DMS53 treated with DMSO at 0.1 percent for 48 hours (cell line): Measurements from ENCODE around the gene FCSK.

Experiments used
- DNase-seq: peaks from one replicate; lab custom pipeline; 2025; ENCODE audit not compliant: unreplicated experiment; lab: John Stamatoyannopoulos, UW

The FCSK gene

GRCh38 chr16:70453117-70453891, 1.1 kb upstream of the FCSK start:
- DNase-seq, result no peak

- no peak for DNase-seq
Observed at GRCh38 chr16:70453892-70454221, 538 bp upstream of the FCSK start.

- no peak for DNase-seq
Observed at GRCh38 chr16:70455910-70456309, 1.5 kb downstream of the FCSK start.

DNA sequence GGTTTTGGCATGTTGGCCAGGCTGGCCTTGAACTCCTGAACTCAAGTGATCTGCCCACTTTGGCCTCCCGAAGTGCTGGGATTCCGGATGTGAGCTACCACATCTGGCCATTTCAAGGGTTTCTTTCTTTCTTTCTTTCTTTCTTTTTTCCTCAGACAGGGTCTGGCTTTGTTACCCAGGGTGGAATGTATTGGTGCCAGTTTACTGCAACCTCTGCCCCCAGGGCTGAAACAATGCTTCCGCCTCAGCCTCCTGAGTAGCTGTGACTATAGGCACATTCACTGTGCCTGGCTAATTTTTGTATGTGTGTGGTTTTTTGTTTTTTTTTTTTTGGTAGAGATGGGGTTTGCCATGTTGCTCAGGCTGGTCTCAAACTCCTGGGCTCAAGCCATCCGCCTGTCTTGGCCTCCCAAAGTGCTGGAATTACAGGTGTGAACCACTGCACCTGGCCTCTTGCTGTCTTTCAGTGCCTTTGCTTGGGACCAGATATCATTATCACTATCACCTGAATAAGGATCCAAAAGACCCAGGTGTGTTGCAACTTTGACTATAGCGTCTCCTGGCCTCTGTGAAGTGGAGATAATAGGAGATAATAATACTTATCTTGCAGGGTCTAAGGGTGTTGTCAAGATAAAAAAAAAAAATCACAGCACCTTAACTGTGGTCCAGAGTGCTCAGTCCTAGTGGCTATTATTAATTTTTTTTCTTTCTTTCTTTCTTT, 3.2 kb downstream of the FCSK start:
- DNase-seq, result no peak

GRCh38 chr16:70460737-70461261, 6.4 kb downstream of the FCSK start:
- DNase-seq, result no peak

GRCh38 chr16:70463235-70463634, 8.8 kb downstream of the FCSK start:
- DNase-seq, result no peak

DNA sequence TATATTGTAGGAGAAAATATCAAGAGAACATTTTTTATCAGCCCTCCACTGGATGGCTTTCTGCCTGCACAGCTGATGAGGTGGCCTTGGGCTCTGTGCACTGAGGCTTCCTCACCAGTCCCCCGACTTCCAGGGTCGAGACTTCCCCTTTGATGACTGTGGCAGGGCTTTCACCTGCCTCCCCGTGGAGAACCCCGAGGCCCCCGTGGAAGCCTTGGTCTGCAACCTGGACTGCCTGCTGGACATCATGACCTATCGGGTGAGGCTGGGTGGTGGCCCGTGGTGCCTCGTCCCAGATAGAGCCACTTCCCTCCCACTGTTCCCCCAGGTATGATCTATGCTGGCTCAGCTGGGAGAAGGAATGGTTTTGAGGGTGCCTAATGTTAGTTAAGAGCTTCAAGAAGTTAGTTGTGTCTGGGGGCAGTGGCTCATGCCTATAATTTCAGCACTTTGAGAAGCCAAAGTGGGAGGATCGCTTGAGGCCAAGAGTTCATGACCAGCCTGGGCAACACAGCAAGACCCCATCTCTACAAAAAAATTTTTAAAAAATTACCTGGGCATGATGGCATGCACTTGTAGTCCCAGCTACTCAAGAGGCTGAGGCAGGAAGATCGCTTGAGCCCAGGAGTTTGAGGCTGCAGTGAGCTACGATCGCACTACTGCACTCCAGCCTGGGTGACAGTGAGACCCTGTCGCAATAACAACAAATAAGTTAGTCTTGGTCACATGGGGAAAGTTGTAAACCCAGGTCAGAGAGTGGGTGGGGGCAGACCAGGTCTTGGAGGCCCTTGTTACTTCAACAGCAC, 11.8 kb downstream of the FCSK start:
- no peak for DNase-seq

DNA sequence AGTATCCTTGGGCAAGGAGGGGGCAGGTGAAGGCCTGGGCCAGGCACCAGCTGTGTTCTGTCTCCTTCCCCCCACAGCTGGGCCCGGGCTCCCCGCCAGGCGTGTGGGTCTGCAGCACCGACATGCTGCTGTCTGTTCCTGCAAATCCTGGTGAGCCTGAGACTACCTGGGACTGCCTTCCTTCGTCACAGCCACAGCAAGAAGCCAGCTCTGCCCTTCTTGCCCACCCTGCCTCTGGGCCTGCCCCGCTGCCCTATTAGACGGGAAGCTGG, 12.3 kb downstream of the FCSK start:
- DNase-seq, result no peak

DNA sequence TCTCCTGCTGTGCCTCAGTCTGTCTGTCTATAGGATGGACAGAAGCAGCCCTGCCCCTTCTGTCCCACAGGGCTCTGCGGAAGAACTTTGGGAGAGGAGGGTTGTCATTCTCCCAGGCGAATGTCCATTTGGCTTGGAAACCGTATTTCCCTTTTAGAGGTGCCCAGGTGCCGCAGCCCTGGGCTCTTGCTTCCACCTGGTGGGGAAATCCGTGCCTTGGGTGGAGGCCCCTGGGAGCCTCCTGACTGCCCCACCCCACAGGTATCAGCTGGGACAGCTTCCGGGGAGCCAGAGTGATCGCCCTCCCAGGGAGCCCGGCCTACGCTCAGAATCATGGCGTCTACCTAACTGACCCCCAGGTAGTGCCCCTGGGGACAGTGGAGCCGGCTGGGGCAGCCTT, 12.7 kb downstream of the FCSK start:
- no peak for DNase-seq

GRCh38 chr16:70467608-70468007, 13.2 kb downstream of the FCSK start:
- DNase-seq, result no peak

DNA sequence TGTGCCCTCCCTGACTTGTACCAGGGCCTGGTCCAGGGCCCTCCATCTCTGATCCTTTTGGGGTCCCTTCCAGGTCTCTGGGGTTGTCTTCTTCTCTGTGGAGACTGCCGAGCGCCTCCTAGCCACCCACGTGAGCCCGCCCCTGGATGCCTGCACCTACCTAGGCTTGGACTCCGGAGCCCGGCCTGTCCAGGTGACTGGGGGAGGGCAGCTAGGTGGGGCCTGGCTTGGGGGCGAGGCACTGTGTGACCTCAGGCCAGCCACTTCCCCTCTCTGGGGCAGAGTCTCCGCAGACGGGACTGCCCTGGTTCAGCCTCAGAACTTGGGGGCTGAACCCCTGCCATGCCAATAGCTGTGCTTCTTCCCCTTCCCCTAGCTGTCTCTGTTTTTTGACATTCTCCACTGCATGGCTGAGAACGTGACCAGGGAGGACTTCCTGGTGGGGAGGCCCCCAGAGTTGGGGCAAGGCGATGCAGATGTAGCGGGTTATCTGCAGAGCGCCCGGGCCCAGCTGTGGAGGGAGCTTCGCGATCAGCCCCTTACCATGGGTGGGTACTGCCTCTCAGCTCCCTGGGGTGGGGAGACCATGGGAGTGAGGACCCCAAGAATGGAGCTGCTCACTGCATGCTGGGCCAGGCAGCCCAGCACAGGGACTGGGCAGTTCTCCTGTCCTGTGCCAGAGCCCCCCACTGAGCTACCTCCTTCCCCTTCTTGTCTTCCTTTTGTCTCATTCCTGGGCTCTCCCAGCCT, 14.6 kb downstream of the FCSK start:
- no peak for DNase-seq

- DNase-seq, result no peak
Observed at GRCh38 chr16:70470141-70470926, 15.9 kb downstream of the FCSK start.

- no peak for DNase-seq
Observed at GRCh38 chr16:70470927-70471341, 16.5 kb downstream of the FCSK start.

GRCh38 chr16:70472786-70473433, 18.5 kb downstream of the FCSK start:
- DNase-seq, result no peak

DNA sequence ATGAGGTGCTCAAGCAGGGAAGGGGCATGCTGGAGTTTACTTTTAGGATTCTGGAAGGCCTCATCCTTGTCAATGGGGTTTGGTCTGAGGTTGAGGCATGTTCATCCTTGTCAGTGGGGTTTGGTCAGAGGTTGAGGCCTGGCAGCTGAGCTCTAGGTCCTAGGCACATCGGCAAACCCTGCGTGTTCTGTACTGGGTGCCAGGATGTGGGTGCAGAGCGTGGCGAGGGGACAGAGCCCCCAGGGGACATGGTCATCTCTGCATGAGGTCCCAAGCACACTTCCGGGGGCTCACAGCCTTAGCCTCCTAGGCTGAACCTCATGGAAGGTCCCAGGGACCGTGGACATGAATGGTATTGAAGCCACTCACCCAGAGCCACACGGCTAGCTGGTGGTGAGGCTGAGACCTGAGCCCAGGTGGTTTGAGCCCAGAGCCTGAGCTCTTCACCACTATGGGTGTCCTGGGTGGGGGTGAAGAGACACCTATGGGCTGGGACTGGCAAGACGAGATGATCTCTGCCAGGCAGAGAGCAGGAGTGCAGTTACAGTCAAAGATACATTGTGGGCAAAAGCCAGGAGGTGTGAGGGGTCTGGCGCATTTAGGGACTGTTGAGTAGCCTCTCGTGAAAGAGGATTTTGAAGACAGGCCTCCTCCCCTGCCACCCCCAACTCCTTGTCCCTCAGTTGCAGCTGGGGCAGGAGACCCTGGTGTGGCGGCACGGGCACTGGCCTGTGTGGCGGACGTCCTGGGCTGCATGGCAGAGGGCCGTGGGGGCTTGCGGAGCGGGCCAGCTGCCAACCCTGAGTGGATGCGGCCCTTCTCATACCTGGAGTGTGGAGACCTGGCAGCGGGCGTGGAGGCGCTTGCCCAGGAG, 19.3 kb downstream of the FCSK start:
- no peak for DNase-seq

DNA sequence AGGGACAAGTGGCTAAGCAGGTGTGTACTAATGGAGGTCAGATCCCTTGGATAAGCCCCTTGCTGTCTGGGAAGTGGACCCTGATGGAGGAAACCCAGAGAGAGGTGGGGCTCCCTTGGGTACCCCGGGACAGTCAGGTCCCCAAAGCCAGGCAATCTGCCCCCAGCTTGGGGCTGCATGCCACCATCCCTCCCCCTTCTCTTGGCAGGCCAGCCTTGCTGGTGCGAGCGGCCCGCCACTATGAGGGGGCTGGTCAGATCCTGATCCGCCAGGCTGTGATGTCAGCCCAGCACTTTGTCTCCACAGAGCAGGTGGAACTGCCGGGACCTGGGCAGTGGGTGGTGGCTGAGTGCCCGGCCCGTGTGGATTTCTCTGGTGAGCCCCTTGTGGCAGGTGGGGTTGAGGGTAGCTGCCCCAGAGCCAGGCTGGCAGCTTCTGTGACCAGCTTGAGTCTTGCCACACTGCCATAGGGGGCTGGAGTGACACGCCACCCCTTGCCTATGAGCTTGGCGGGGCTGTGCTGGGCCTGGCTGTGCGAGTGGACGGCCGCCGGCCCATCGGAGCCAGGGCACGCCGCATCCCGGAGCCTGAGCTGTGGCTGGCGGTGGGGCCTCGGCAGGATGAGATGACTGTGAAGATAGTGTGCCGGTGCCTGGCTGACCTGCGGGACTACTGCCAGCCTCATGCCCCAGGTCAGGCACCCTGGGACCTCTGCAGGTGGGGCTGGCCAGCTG, 20.1 kb downstream of the FCSK start:
- no peak for DNase-seq

GRCh38 chr16:70475054-70475871, 20.9 kb downstream of the FCSK start:
- no peak for DNase-seq
